HEK293 (cell line): ENCODE measurements around the gene KLF11.

Source experiments
- CTCF ChIA-PET: fragments of 350-600 bp; formaldehyde crosslinking; extraction: SDS; loops from one replicate; lab custom pipeline; 2021; ENCODE audit warnings: antibody characterized with exemption; lab: Yijun Ruan, JAX
- POLR2A ChIA-PET: fragments of 300-600 bp; formaldehyde crosslinking; extraction: SDS; loops from one replicate; lab custom pipeline; 2020; ENCODE audit warnings: antibody characterized with exemption, inconsistent platforms; lab: Yijun Ruan, JAX
- H3K27ac ChIP-seq: fragments of 200-500 bp; sonication (Bioruptor generic); 2 replicates; pipeline ENCODE4 v1.5.1; 2014; ENCODE audit warnings: low read depth, low read length, control low read depth, inconsistent platforms; ENCODE audit errors: extremely low read depth
- H3K36me3 ChIP-seq, 2 experiments: fragments of 200-500 bp in 1 of 2; sonication (Bioruptor generic) in 1 of 2; 1 replicate in 1 of 2; 2 replicates in 1 of 2; pipeline ENCODE4 v1.5.1; 2014 to 2017; ENCODE audit warnings: inconsistent platforms in 2 of 2, low read length in 2 of 2; ENCODE audit not compliant: control insufficient read depth in 2 of 2, insufficient read depth in 1 of 2
- H3K4me1 ChIP-seq: fragments of 200-500 bp; sonication (Bioruptor generic); 2 replicates; pipeline ENCODE4 v1.5.1; 2014; ENCODE audit warnings: mild to moderate bottlenecking, low read length, inconsistent platforms; ENCODE audit not compliant: control insufficient read depth, insufficient read depth
- H3K4me3 ChIP-seq: 2 replicates; pipeline ENCODE4 v1.5.1; 2011; ENCODE audit warnings: low read depth, mild to moderate bottlenecking, control low read depth, low read length, moderate library complexity
- H3K9me3 ChIP-seq: fragments of 200-500 bp; sonication (Bioruptor generic); 2 replicates; pipeline ENCODE4 v1.5.1; 2014; ENCODE audit warnings: low read depth, low read length, inconsistent platforms; ENCODE audit not compliant: control insufficient read depth, insufficient read depth
- CTCF ChIP-seq: fragments of 450-650 bp; formaldehyde crosslinking; IDR thresholded peaks from 2 replicates; pipeline ENCODE4 v1.5.1; 2016; ENCODE audit warnings: missing biosample characterization, missing genetic modification characterization
- GLIS1 ChIP-seq: fragments of 450-650 bp; formaldehyde crosslinking; IDR thresholded peaks from 2 replicates; pipeline ENCODE4 v1.5.1; 2016; ENCODE audit warnings: missing biosample characterization, missing genetic modification characterization
- IKZF3 ChIP-seq: fragments of 450-650 bp; IDR thresholded peaks from 2 replicates; pipeline ENCODE4 v1.5.0; 2018; ENCODE audit warnings: missing biosample characterization, mild to moderate bottlenecking, missing genetic modification characterization, moderate library complexity
- OSR2 ChIP-seq: fragments of 450-650 bp; formaldehyde crosslinking; IDR thresholded peaks from 2 replicates; pipeline ENCODE4 v1.5.1; 2016; ENCODE audit warnings: missing biosample characterization, missing genetic modification characterization
- PATZ1 ChIP-seq: fragments of 450-650 bp; formaldehyde crosslinking; IDR thresholded peaks from 2 replicates; pipeline ENCODE4 v1.5.1; 2016; ENCODE audit warnings: missing biosample characterization, missing genetic modification characterization
- PRDM1 ChIP-seq: fragments of 450-650 bp; formaldehyde crosslinking; IDR thresholded peaks from 2 replicates; pipeline ENCODE4; 2016; ENCODE audit warnings: missing biosample characterization, missing genetic modification characterization
- SCRT2 ChIP-seq: fragments of 450-650 bp; formaldehyde crosslinking; IDR thresholded peaks from 2 replicates; pipeline ENCODE4 v1.5.1; 2016; ENCODE audit warnings: missing biosample characterization, missing genetic modification characterization
- ZBTB17 ChIP-seq: fragments of 450-650 bp; formaldehyde crosslinking; IDR thresholded peaks from 2 replicates; pipeline ENCODE4 v1.5.1; 2016; ENCODE audit warnings: missing biosample characterization, missing genetic modification characterization
- ZBTB48 ChIP-seq: fragments of 450-650 bp; formaldehyde crosslinking; IDR thresholded peaks from 2 replicates; pipeline ENCODE4 v1.5.1; 2016; ENCODE audit warnings: missing biosample characterization, missing genetic modification characterization
- ZIC2 ChIP-seq: fragments of 450-650 bp; formaldehyde crosslinking; IDR thresholded peaks from 2 replicates; pipeline ENCODE4 v1.5.1; 2016; ENCODE audit warnings: missing biosample characterization, missing genetic modification characterization
- ZNF10 ChIP-seq: fragments of 450-650 bp; formaldehyde crosslinking; IDR thresholded peaks from 2 replicates; pipeline ENCODE4 v1.5.1; 2017; ENCODE audit warnings: missing biosample characterization, missing genetic modification characterization
- ZNF2 ChIP-seq: fragments of 450-650 bp; formaldehyde crosslinking; IDR thresholded peaks from 2 replicates; pipeline ENCODE4 v1.5.1; 2016; ENCODE audit warnings: missing biosample characterization, missing genetic modification characterization
- ZNF266 ChIP-seq: fragments of 450-650 bp; formaldehyde crosslinking; IDR thresholded peaks from 2 replicates; pipeline ENCODE4 v1.5.1; 2016; ENCODE audit warnings: missing biosample characterization, missing genetic modification characterization, low read depth
- ZNF391 ChIP-seq: fragments of 450-650 bp; formaldehyde crosslinking; IDR thresholded peaks from 2 replicates; pipeline ENCODE4 v1.5.1; 2016; ENCODE audit warnings: low read depth, missing biosample characterization, missing genetic modification characterization, borderline replicate concordance
- ZNF433 ChIP-seq: fragments of 450-650 bp; formaldehyde crosslinking; IDR thresholded peaks from 2 replicates; pipeline ENCODE4 v1.5.1; 2016; ENCODE audit warnings: missing biosample characterization, missing genetic modification characterization, low read depth
- ZNF558 ChIP-seq: fragments of 450-650 bp; formaldehyde crosslinking; IDR thresholded peaks from 2 replicates; pipeline ENCODE4 v1.5.1; 2016; ENCODE audit warnings: missing biosample characterization, missing genetic modification characterization
- ZNF560 ChIP-seq: fragments of 450-650 bp; formaldehyde crosslinking; IDR thresholded peaks from 2 replicates; pipeline ENCODE4 v1.5.1; 2017; ENCODE audit warnings: missing biosample characterization, missing genetic modification characterization, borderline replicate concordance
- ZNF580 ChIP-seq: fragments of 450-650 bp; formaldehyde crosslinking; IDR thresholded peaks from 2 replicates; pipeline ENCODE4 v1.5.1; 2016; ENCODE audit warnings: missing biosample characterization, missing genetic modification characterization
- ZNF585B ChIP-seq: fragments of 450-650 bp; formaldehyde crosslinking; IDR thresholded peaks from 2 replicates; pipeline ENCODE4 v1.5.1; 2016; ENCODE audit warnings: missing biosample characterization, missing genetic modification characterization
- ZNF660 ChIP-seq: fragments of 450-650 bp; IDR thresholded peaks from 2 replicates; pipeline ENCODE4 v1.5.1; 2018; ENCODE audit warnings: missing biosample characterization, mild to moderate bottlenecking, missing genetic modification characterization
- ZNF776 ChIP-seq: fragments of 450-650 bp; formaldehyde crosslinking; IDR thresholded peaks from 2 replicates; pipeline ENCODE4 v1.5.0; 2017; ENCODE audit warnings: missing biosample characterization, missing genetic modification characterization, borderline replicate concordance

KLF11 gene

GRCh38 chr2:10095175-10095574, 51.8 kb downstream of the KLF11 start:
- no peaks in the 10 kb centered on the region for H3K9me3 ChIP-seq
- TF ChIP-seq ZBTB17 (tag by site-specific recombination) (peak; percentile 64), ZNF391 (tag by site-specific recombination) (no peak)
- ChIA-PET POLR2A (no interaction called here), CTCF (interaction anchor here (0.7 to 7.3 kb wide), 4 partner anchors 8 to 314 kb away, joined by 3 to 124 read pairs (median 4); no protein-coding TSS in a partner anchor)
- H3K4me3 ChIP-seq, result no peak overlapping the region
- no peaks in the 10 kb centered on the region for H3K36me3 ChIP-seq
- H3K4me1 ChIP-seq, result peaks cover 2% of the 10 kb centered on the region; the same call in 1 of the 2 replicates
- no peak overlapping the region for H3K27ac ChIP-seq

- ChIA-PET POLR2A (interaction anchor here (0.6 to 1.6 kb wide), 5 partner anchors 12 to 1416 kb away, joined by 3 to 9 read pairs (median 4); partner anchors contain the start of gene RRM2), CTCF (interaction anchor here (0.5 to 7.3 kb wide), 33 partner anchors 7 to 704 kb away, joined by 3 to 124 read pairs (median 3); no protein-coding TSS in a partner anchor)
- H3K4me1 ChIP-seq, result peaks cover 2% of the 10 kb centered on the region; the same call in 1 of the 2 replicates
- no peaks in the 10 kb centered on the region for H3K36me3 ChIP-seq
- H3K9me3 ChIP-seq, result no peaks in the 10 kb centered on the region
- no peak overlapping the region for H3K4me3 ChIP-seq
- H3K27ac ChIP-seq, result no peak overlapping the region
- TF ChIP-seq ZNF10 (tag by site-specific recombination), result 0 out of 2 replicates have a peak, but pooled peaks have one; percentile 14
- TF ChIP-seq ZNF266 (tag by site-specific recombination), result no peak
Measured at GRCh38 chr2:10096641-10097040, 53.3 kb downstream of the KLF11 start.

GRCh38 chr2:10097352-10098148, 54.2 kb downstream of the KLF11 start:
- ChIA-PET CTCF (interaction anchor here (0.6 to 7.3 kb wide), 31 partner anchors 8 to 705 kb away, joined by 3 to 124 read pairs (median 4); no protein-coding TSS in a partner anchor), POLR2A (interaction anchor here (0.6 to 1.6 kb wide), 6 partner anchors 11 to 1416 kb away, joined by 3 to 9 read pairs (median 4); partner anchors contain the start of gene RRM2)
- Histone ChIP-seq H3K4me3 (no peak overlapping the region), H3K27ac (no peak overlapping the region), H3K36me3 (no peaks in the 10 kb centered on the region), H3K9me3 (no peaks in the 10 kb centered on the region), H3K4me1 (peaks cover 2% of the 10 kb centered on the region; the same call in 1 of the 2 replicates)
- TF ChIP-seq IKZF3 (tag by site-specific recombination) (peak; percentile 88), ZNF585B (tag by site-specific recombination) (no peak), ZNF433 (tag by site-specific recombination) (no peak), ZNF558 (no peak), ZIC2 (tag by site-specific recombination) (peak; percentile 38; the same call in 1 of the 2 replicates), ZBTB48 (no peak), SCRT2 (tag by site-specific recombination) (peak; percentile 41; the same call in 1 of the 2 replicates), PATZ1 (tag by site-specific recombination) (peak; percentile 28; the same call in 1 of the 2 replicates), ZNF776 (tag by site-specific recombination) (no peak), OSR2 (no peak), CTCF (peak; percentile 72), ZBTB17 (tag by site-specific recombination) (peak; percentile 73), ZNF660 (tag by site-specific recombination) (peak; percentile 68; the same call in 1 of the 2 replicates), PRDM1 (tag by site-specific recombination) (peak; percentile 74), ZNF2 (tag by site-specific recombination) (0 out of 2 replicates have a peak, but pooled peaks have one; percentile 28), ZNF580 (tag by site-specific recombination) (no peak), ZNF560 (tag by site-specific recombination) (no peak), ZNF391 (tag by site-specific recombination) (no peak), GLIS1 (tag by site-specific recombination) (peak; percentile 34; the same call in 1 of the 2 replicates)
